Measurements from ENCODE around the gene PRSS38. TPM values are rescaled to one million over a fixed set of nuclear protein-coding genes. Genes with fewer than 3 reads are reported as not detected.
A peak's percentile ranks its signal among the peaks of the same experiment; 100 is the strongest.

PRSS38 gene
- total RNA-seq, 4 donors from 2014 or later = not detected

DNA sequence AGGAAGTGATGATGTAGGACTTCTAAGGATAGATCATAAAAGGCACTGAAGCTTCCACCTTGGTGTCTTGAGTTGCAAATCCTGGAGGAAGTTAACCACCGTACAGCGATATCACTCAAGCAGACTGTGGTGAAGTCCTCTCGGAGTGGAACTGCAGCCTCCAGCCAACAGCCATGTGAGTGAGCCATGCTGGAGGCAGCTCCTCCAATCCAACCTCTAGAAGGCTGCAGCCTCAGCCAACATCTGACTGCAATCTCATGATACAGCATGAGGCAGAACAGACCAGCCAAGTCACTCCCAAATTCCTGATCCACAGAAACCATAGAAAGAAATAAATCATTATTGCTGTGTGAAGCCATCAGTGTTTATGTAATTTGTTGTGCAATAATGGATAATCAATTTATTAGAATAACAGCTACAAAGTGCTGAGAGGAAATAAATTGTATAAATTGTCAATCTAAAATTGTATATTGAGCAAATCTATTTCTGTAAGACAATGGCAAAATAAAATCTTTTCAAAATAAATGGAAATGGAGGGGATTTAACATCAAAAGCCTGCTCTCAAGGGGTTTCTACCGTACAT is 65.0 kb downstream of the PRSS38 start:
- TF ChIP-seq, protein P1, sequence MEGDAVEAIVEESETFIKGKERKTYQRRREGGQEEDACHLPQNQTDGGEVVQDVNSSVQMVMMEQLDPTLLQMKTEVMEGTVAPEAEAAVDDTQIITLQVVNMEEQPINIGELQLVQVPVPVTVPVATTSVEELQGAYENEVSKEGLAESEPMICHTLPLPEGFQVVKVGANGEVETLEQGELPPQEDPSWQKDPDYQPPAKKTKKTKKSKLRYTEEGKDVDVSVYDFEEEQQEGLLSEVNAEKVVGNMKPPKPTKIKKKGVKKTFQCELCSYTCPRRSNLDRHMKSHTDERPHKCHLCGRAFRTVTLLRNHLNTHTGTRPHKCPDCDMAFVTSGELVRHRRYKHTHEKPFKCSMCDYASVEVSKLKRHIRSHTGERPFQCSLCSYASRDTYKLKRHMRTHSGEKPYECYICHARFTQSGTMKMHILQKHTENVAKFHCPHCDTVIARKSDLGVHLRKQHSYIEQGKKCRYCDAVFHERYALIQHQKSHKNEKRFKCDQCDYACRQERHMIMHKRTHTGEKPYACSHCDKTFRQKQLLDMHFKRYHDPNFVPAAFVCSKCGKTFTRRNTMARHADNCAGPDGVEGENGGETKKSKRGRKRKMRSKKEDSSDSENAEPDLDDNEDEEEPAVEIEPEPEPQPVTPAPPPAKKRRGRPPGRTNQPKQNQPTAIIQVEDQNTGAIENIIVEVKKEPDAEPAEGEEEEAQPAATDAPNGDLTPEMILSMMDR (IDR thresholded peaks at IDR 0.05) = no peak
- no peak for ATAC-seq (ENCODE audit: low FRiP score)
- peak; percentile 1 for DNase-seq (ENCODE audit: low spot score)

DNA sequence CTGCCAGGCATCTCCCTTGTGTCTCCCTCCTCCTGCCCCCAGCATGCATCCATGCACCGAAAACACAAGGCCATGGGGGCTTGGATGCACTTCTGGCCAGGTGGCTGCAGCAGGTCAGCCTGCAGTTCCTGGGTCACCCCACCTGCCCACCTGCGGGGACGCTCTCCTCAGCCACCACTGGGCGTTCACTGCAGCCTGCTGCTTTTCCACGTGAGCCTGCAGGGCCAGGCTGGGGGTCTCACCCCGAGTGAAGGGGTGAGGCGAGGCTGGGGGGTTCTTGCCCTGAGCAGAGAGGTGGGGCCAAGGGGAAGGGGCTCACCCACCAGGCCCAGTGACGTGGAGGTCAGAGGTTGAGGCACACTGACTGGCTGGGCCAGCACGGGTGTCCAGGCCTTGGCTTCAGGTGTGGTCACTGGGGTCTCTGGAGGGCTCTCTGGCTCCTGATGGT is 67.6 kb downstream of the PRSS38 start:
- DNase-seq (ENCODE audit: low spot score) (peak; percentile 14), ATAC-seq (ENCODE audit: low FRiP score) (no peak)
- TF ChIP-seq, protein P1 (IDR thresholded peaks at IDR 0.05) = no peak

DNA sequence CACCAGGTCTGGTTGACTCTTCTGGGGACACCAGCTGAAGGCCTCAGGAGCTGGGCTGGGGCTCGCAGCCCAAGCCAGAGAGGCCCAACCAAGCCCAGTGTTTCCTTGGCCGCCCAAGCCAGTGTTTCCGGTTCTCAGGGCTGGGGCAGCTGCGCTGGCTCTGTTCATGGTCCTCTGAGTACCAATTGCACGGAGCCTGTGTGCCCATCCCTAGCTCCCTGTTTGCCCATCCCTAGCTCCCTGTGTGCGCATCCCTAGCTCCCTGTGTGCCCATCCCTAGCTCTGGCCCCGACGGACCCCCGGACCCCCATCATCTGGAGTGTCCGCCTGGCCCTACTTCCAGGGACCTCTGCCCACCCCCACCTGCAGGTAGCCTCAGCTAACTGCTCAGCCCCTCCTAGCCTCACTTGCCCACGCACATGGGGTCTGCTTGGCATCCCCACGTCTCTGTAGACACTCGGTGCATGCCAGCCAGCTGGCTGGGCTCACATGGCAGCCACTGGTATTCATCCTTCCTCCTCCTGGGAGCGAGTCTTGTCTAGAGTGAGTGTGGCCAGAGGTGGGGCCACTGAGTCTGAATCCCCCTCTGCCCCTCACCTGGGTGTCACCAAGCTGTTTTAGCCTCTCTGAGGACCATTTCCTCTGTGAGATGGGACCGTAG is 68.3 kb downstream of the PRSS38 start:
- ATAC-seq (ENCODE audit: low FRiP score) (no peak), DNase-seq (ENCODE audit: low spot score) (no peak)
- TF ChIP-seq, protein P1 (IDR thresholded peaks at IDR 0.05) = no peak

DNA sequence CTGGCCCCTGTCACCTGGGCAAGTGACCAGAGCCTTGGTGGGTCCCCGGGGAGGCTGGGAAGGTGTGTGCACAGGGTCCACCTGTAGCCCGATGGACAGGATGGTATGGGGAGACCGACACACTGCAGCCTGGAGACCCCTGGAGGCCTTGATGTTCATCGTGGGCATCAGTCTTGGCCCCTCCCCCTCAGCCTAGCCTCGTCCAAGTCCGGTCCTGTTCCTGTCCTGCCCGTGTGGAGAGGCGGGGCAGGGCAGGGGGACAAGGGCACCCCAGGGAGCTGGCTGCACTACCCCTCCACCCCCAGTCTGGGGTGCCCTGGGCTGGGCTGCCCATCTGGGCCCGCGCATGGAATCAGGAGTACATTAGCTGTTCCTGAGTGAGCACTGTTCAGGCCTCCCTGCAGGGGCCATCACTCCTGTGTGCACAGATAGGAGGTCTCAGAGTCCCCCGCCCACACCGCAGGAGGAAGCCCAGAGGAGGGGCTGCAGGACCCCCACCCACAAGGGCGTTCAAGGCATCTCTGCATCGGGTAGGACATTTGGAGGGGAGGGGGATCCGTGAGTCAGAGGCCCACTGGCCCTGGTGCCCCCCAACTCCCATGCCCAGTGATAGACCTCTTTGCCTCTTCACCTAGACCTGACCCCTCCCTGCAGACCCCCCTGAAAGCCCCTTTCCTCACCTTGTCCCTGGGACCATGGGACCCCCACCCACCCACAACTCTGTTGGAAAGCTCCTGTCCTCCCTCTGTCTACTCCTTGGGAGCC is 69.1 kb downstream of the PRSS38 start:
- TF ChIP-seq, protein P1 (IDR thresholded peaks at IDR 0.05) = no peak
- ATAC-seq (ENCODE audit: low FRiP score) (no peak), DNase-seq (ENCODE audit: low spot score) (peak; percentile 8)

DNA sequence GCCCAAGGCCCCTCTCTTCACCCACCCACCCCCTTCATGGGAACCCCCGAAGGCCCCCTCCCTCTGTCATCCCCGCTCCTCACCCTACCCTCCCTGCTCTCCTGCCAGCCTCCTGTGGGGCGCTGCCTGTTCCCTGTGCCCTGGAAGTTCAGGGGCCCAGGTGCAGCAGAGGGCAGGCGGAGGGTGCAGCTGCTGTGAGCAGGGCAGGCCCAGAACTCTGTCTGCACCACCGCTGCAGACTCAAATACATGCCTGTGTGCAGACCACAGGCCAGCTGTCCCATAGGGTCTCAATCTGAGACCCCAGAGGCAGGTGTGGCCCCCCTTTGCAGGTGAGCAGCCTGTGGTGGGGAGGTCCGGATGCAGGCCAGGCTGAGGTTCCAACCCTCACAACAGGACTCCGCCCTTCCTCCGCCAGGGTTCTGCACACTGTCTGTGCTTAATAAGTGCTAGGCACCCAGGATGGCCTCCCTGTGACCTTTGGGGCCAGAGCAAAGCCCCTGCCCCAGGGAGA is 69.7 kb downstream of the PRSS38 start:
- DNase-seq (ENCODE audit: low spot score) (peak; percentile 20), ATAC-seq (ENCODE audit: low FRiP score) (no peak)

DNA sequence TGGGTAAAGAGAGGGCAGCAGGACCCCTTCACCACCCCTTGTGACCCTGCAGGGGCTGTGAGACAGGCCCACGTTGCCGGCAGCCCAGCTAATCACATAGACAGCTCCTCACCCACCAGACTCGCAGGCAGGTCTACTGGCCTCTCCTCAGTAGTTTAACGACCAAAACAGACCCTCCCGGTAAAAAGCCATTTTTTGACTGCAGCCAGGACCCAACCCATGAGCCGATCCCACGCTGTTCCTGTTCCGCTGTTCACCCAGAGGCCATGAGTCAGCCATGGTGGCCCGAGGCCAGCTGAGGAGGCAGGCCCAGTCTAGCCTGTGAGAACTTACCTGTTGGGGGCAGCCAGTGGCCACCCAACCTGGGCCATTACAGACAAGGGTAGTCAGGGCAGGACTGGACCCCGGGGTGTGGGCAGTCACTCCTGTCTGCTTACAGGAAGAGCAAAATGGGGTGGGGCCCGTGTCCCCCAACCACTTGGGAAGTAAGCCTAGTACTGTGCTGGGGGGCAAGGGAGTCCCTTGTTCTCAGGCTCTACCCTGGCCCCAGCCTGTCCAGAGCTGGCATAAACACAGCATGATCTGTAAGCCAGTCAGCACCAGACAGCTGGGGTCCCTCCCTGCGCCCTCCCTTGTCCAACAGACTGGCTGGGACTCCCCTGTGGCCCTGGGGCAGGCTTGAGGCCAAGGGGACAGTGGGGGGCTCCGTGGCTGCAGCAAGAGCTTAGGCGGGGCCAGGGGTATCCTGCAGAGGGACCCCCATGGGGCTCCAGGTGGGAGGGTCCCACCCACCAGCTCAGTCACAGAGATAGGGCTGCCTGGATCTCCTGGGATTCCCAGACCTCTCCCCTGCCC is 70.4 kb downstream of the PRSS38 start:
- peak; percentile 62 for DNase-seq (ENCODE audit: low spot score)
- TF ChIP-seq, protein P1 (IDR thresholded peaks at IDR 0.05) = no peak
- ATAC-seq (ENCODE audit: low FRiP score) = peak; percentile 46

More for the DNA sequence above, 69.7 kb downstream of the PRSS38 start:
- TF ChIP-seq, protein P1 (IDR thresholded peaks at IDR 0.05) = no peak

Data from omental fat pad (tissue), 4 donors.